Right lobe of liver (tissue), 6 donors: ENCODE measurements around the gene COX20. TPM values are rescaled to one million over a fixed set of nuclear protein-coding genes. Genes with fewer than 3 reads are reported as not detected.

Experiments
- ATAC-seq, 4 donors: fragments of 200-7000 bp; cut with Tn5 transposase; one replicate each; pipeline ENCODE4 v1.9.1; 2020; ENCODE audit warnings: mild to moderate bottlenecking in 4 of 4, moderate library complexity in 4 of 4
- DNase-seq, 3 donors: peaks; one replicate each; pipeline ENCODE4 v3.0.0-alpha.2; 2020
- H3K27ac ChIP-seq, 3 donors: fragments of 200-600 bp; one replicate each; pipeline ENCODE4 v1.8.0; 2022
- H3K27me3 ChIP-seq, 2 donors: fragments of 200-600 bp; one replicate each; pipeline ENCODE4 v1.8.0; 2022
- H3K36me3 ChIP-seq, 4 donors: fragments of 200-600 bp; sonication (generic) in 1 of 4; one replicate each; pipeline versions ENCODE4 v1.5.1 to v1.8.0; 2017 to 2022; ENCODE audit warnings: control low read depth in 1 of 4
- H3K4me1 ChIP-seq, 4 donors: fragments of 200-600 bp; sonication (generic) in 1 of 4; one replicate each; pipeline versions ENCODE4 v1.5.1 to v1.8.0; 2017 to 2022; ENCODE audit warnings: control low read depth in 1 of 4
- H3K4me3 ChIP-seq, 3 donors: fragments of 200-600 bp; one replicate each; pipeline ENCODE4 v1.8.0; 2022
- H3K9me3 ChIP-seq, 4 donors: fragments of 200-600 bp; sonication (generic) in 1 of 4; one replicate each; pipeline versions ENCODE4 v1.5.1 to v1.8.0; 2017 to 2022; ENCODE audit warnings: control low read depth in 1 of 4
- CTCF ChIP-seq, 4 donors: fragments of 200-600 bp in 3 of 4; fragments of 450-650 bp in 1 of 4; IDR thresholded peaks; one replicate each; pipeline versions ENCODE4 v1.5.1 to v1.8.0; 2016 to 2022; ENCODE audit warnings: antibody characterized with exemption in 4 of 4, mild to moderate bottlenecking in 2 of 4
- POLR2A ChIP-seq: fragments of 450-650 bp; IDR thresholded peaks from one replicate; pipeline ENCODE4 v1.6.1; 2017; ENCODE audit warnings: antibody characterized with exemption, mild to moderate bottlenecking
- WGBS: methylation state at CpG from one replicate; pipeline ENCODE4 v1.1.6; 2018; ENCODE audit warnings: low coverage, low lambda C conversion rate; ENCODE audit not compliant: insufficient coverage; ENCODE audit errors: missing lambda C conversion rate; 5-methylcytosine and 5-hydroxymethylcytosine counted together
- intact Hi-C, 2 donors: fragments of 100-400 bp; cut with DNase I; formaldehyde crosslinking; loops; one replicate each; pipeline versions ENCODE4 v1.11.2 to v1.14.1; 2022
- total RNA-seq, 6 experiments: library from RNA; depleted of rRNA in 2 of 6; stranded (reverse); fragments of >200 nt in 2 of 6; fragmentation: NEBNext Ultra II Directional in 3 of 6; extraction: Animal tissue kit (Norgen Biotek cat#: 25700) in 3 of 6; gene quantifications; one replicate each; pipeline versions ENCODE4 v1.1.0 to v1.2.4, GENCODE V29; 2016 to 2023
- donor health status: DM: no; HTN: yes; CAD: no.
- donor health status: DM: no; HTN: no; CAD: no.
- donor health status: DM: no; HTN: no; CAD: no.
- donor health status: DM: no; HTN: yes; CAD: no.
- donor health status: DM: no; HTN: yes; CAD: no.

The COX20 gene
- total RNA-seq, 6 experiments from 2014 or later = 16.8 to 28.5 (median 19.6) TPM

DNA sequence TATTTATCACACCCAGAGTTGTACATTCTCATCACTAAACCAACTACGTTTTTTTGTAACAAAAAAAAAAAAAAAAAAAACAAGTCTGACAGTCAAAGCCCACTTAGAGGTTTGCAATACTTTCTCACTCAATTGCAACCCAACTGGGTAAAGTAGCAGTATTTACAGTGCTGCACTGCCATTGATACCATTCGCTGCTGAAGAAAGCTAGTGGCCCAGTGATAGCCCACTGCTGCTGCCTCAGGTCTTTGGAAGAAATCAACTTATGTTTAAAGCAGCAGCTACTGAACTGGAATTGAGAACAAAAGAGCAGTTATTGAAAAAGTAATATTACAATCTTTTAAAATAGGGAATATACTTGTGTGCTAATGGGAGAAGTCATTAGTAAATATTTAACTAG, 26.2 kb downstream of the COX20 start:
- TF ChIP-seq CTCF (IDR thresholded peaks at IDR 0.05) = no peak
- ATAC-seq (no peak), DNase-seq (no peak)
- Histone ChIP-seq H3K9me3 (no peaks in the 10 kb centered on the region), H3K4me3 (peak overlapping the region; percentile 80 to 90 (median 87)), H3K27ac (peak overlapping the region; percentile 99 to 100 (median 100)), H3K4me1 (peaks cover 0 to 35% (median 10%) of the 10 kb centered on the region in 4 donors), H3K36me3 (peaks cover 0 to 45% (median 30%) of the 10 kb centered on the region in 4 donors), H3K27me3 (no peaks in the 10 kb centered on the region)
- 2% methylated on average over 2 of the region's 2 CpGs for WGBS
- intact Hi-C loops = no loop called here

GRCh38 chr1:244862354-244862698, 26.9 kb downstream of the COX20 start:
- TF ChIP-seq POLR2A (no peak), CTCF (IDR thresholded peaks at IDR 0.05) (no peak)
- H3K9me3 ChIP-seq = no peaks in the 10 kb centered on the region
- peak overlapping the region; percentile 99 to 100 (median 100) for H3K27ac ChIP-seq
- ATAC-seq (no peak), DNase-seq (no peak)
- H3K36me3 ChIP-seq = peaks cover 0 to 38% (median 27%) of the 10 kb centered on the region in 4 donors
- peaks cover 0 to 35% (median 10%) of the 10 kb centered on the region in 4 donors for H3K4me1 ChIP-seq
- H3K4me3 ChIP-seq = peak overlapping the region; percentile 80 to 90 (median 87)
- H3K27me3 ChIP-seq = no peaks in the 10 kb centered on the region
- intact Hi-C loops = no loop called here
- under 1% methylated on average over 7 of the region's 7 CpGs for WGBS

DNA sequence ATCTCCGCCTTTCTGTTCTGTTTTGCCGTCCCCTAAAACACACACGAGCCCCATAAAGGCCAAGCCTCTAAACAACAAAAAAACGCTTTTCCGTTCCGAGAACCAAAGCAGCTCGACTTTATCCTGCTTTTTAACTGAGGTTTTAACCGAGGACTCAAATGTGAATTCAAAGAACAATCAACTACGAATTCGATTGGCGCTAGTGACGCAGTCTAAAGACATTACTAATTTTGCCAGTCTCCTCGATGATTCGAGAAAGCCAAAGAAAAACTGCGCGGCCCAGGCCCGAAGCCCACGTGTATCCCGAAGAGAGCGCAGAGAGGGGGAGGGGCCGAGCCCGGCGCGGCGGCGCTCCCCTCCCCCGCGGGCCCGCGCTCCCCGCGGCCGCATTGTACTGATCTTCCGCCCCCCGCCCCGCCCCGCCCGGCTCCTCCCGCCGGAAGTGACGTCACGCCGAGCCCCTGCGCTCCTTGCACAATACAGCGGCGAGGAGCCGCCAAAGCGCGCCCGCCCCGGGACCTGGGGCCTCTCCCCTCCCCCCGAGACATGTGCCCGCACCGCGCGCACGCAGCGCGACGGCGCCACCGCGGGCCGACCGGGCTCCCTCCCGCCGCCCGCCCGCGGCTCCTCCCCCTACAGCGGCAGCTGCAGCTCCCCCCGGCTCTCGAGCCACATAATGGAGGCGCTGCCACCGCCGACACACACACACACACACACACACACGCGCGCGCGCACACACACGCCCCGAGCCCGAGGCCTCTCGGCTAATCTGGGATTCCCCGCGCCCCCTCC, 27.4 kb downstream of the COX20 start:
- Histone ChIP-seq H3K9me3 (no peaks in the 10 kb centered on the region), H3K4me3 (peak overlapping the region; percentile 80 to 90 (median 87)), H3K4me1 (peaks cover 0 to 35% (median 10%) of the 10 kb centered on the region in 4 donors), H3K27ac (peak overlapping the region; percentile 99 to 100 (median 100)), H3K27me3 (no peaks in the 10 kb centered on the region), H3K36me3 (peaks cover 0 to 33% (median 22%) of the 10 kb centered on the region in 4 donors)
- WGBS = 2% methylated on average over 16 of the region's 87 CpGs
- ATAC-seq (peak; percentile 69 to 87 (median 80)), DNase-seq (peak; percentile 98 to 99 (median 98))
- no peak for TF ChIP-seq CTCF (IDR thresholded peaks at IDR 0.05)
- peak; percentile 82 for TF ChIP-seq POLR2A
- intact Hi-C loops = no loop called here

- no peaks in the 10 kb centered on the region for H3K27me3 ChIP-seq
- H3K36me3 ChIP-seq = peaks cover 0 to 25% (median 15%) of the 10 kb centered on the region in 4 donors
- H3K9me3 ChIP-seq = no peaks in the 10 kb centered on the region
- ATAC-seq = peak in 2 of 4 donors; percentile 6 to 7
- H3K4me3 ChIP-seq = peak overlapping the region; percentile 80 to 90 (median 87)
- WGBS = 0% methylated on average over 42 of the region's 92 CpGs
- peak; percentile 3 for TF ChIP-seq POLR2A
- TF ChIP-seq CTCF (IDR thresholded peaks at IDR 0.05) = no peak
- DNase-seq = peak; percentile 56 to 71 (median 62)
- peaks cover 0 to 35% (median 10%) of the 10 kb centered on the region in 4 donors for H3K4me1 ChIP-seq
- intact Hi-C loops = no loop called here
- H3K27ac ChIP-seq = peak overlapping the region; percentile 99 to 100 (median 100)
These were observed 28.2 kb downstream of the COX20 start for GRCh38 chr1:244863491-244864252.
